ENCODE measurements around the gene RASL12. TPM values are rescaled to one million over a fixed set of nuclear protein-coding genes. Genes with fewer than 3 reads are reported as not detected.

The RASL12 gene
- total and polyA plus RNA-seq, 2 of the 4 experiments (the other 2 are of a cell fraction) = 0.18 to 0.22 TPM

DNA sequence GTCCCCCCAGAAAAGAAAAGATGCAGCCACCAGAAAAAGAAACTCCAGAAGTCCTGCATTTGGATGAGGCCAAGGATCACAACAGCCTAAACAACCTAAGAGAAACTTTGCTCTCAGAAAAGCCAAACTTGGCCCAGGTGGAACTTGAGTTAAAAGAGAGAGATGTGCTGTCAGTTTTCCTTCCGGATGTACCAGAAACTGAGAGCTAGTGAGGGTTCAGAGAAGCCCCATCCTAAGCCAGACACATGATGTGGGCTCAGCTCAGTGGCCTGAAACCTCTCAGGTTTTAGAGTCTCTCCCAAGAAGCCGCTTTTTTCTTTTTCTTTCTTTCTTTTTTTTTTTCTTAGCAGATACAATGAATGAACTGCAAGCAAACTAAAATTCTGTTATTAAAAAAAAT is 14.8 kb downstream of the RASL12 start:
- Histone ChIP-seq H3K4me2 (ENCODE audit: low read depth, low read length) (no peak overlapping the region), H2BK120ac (ENCODE audit: low read depth, low read length) (no peak overlapping the region), H4K20me1 (ENCODE audit: insufficient read depth, low read length) (no peaks in the 10 kb centered on the region), H2AFZ (replicated peaks; ENCODE audit: low read length, poor library complexity) (no peak overlapping the region), H2BK5ac (ENCODE audit: low read depth, low read length, poor library complexity, severe bottlenecking) (no peak overlapping the region), H2AK5ac (ENCODE audit: low read depth, low read length) (no peak overlapping the region), H3K79me1 (ENCODE audit: low read depth in 1 of 2, low read length in 2 of 2) (no peaks in the 10 kb centered on the region; a peak in 1 of 4 replicates), H4K91ac (ENCODE audit: insufficient read depth, low read depth, low read length) (no peak overlapping the region), H3K9me1 (ENCODE audit: insufficient read depth, low read length) (peaks cover 26% of the 10 kb centered on the region), H4K8ac (ENCODE audit: low read depth in 2 of 2, low read length in 2 of 2) (no peak overlapping the region), H3K36me3 (ENCODE audit: control insufficient read depth, insufficient read depth, low read length) (no peaks in the 10 kb centered on the region), H3K9ac (ENCODE audit: low read depth, low read length) (no peak overlapping the region), H3K4me1 (ENCODE audit: control insufficient read depth, insufficient read depth, low read length) (peaks cover 26% of the 10 kb centered on the region), H3K4me3 (ENCODE audit: insufficient read depth, low read depth, low read length) (no peak overlapping the region), H2AK9ac (replicated peaks; ENCODE audit: low read depth, low read length, poor library complexity) (no peak overlapping the region), H3K4ac (ENCODE audit: low read depth, low read length) (no peak overlapping the region), H2BK15ac (ENCODE audit: low read depth, low read length) (no peak overlapping the region), H3K27ac (ENCODE audit: insufficient read depth, low read length) (no peak overlapping the region), H2BK20ac (ENCODE audit: low read depth, low read length) (no peak overlapping the region), H3K56ac (ENCODE audit: extremely low read depth, insufficient read depth, low read length) (no peak overlapping the region), H3K14ac (replicated peaks; ENCODE audit: low read depth, low read length) (no peak overlapping the region), H3K27me3 (ENCODE audit: control insufficient read depth, insufficient read depth, low read length) (no peaks in the 10 kb centered on the region), H3K18ac (ENCODE audit: low read depth, low read length) (no peak overlapping the region), H4K5ac (ENCODE audit: low read depth, low read length) (no peak overlapping the region), H3K9me3 (ENCODE audit: control insufficient read depth, insufficient read depth, low read length) (no peaks in the 10 kb centered on the region), H3K23ac (ENCODE audit: low read depth, low read length) (no peak overlapping the region)
- in situ Hi-C loops (cut with MboI; ENCODE audit: low sequenced_read_pairs) (loop anchor here (5.0 kb wide), 1 partner anchor 34 kb away; no protein-coding TSS in a partner anchor), dilution Hi-C loops (cut with HindIII; ENCODE audit: low sequenced_read_pairs, unreplicated experiment) (no loop called here), intact Hi-C loops (cut with micrococcal nuclease) (no loop called here)
- CTCF ChIA-PET = interaction anchor here (0.7 to 4.9 kb wide), 5 partner anchors 14 to 96 kb away, joined by 3 to 74 read pairs (median 6); no protein-coding TSS in a partner anchor
- no peak for DNase-seq
- POLR2A ChIA-PET (ENCODE audit: unreplicated experiment) = interaction anchor here (0.7 kb wide), 1 partner anchor 33 kb away, joined by 6 read pairs; no protein-coding TSS in a partner anchor
- WGBS, 2 experiments (ENCODE audit: extremely low coverage in 2 of 2, insufficient read length in 1 of 2) = 80% methylated on average over 1 of the region's 2 CpGs; no CpG with 5 or more reads in 1 of the 2 experiments
- no TSS peak for BruUV-seq (replicated peaks)
- TF ChIP-seq NFE2L2 (IDR thresholded peaks at IDR 0.05; ENCODE audit: low read depth, low read length) (no peak), CHD1 (IDR thresholded peaks at IDR 0.05; ENCODE audit: low read depth, low read length) (no peak)
- ATAC-seq (ENCODE audit: low read depth) = no peak

Data from IMR-90 (cell line).